ENCODE results near the gene FOXD4L1.
"Not testable (repeated sequence)": the region's sequence is repeated elsewhere in the genome, so short reads cannot be mapped to it uniquely, and the experiment has no call there.

Gene FOXD4L1

GRCh38 chr2:113524986-113525385, 26.5 kb downstream of the FOXD4L1 start:
- DNase-seq (ENCODE audit: low spot score): not testable (repeated sequence)

DNA sequence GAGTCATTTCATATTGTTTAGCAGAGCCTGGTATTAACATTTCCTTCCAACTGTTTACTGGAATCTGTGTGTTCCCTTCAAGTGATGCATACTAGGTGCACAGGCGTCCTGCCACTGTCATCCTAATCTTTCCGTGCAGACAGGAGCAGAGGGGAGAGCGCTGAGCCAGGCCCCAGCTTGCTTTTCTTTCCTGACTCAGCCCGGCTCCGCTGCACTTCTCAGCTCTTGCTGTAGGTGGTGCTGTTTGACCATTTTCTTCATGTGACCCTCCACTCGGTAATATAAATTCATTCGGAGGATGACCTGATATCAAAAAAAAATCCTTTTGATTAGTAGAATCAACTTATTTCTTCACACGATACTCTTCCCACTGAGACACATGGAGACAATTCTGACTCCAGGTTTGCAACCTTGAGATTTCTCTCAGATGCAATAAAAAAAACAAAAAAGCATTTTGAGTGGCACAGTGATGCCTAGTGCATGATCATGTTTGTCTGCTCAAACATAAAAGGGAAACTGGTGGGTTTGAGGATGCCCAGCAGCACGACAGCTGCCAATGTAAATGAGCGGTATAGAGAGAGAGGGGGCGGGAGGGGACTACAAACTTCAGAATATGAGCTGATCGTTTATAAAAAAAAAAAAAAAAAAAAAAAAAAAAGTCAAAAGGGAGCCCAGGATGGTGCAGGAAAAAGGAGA, 29.0 kb downstream of the FOXD4L1 start:
- not testable (repeated sequence) for DNase-seq (ENCODE audit: low spot score)

- DNase-seq (ENCODE audit: low spot score): not testable (repeated sequence)
Measured at GRCh38 chr2:113528126-113528525, 29.7 kb downstream of the FOXD4L1 start.

DNA sequence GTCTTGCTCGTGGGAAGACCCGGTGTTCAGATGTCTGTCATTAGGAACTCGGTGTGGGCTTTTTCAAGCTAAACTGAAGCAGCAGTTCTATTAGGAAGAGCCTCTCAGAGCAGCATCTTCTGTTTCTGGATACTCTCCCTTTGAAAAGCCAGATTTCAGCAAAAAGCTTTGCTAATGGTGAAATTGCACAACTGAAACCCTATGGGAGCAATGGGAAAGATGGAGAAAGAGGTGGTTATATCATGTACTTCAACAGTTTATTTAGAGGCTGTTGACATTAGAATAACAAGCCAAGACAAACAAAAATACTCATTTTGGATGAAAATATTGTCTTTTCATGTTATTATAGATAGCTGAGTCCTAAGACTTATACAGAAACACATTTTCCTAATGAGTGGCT, 30.4 kb downstream of the FOXD4L1 start:
- not testable (repeated sequence) for DNase-seq (ENCODE audit: low spot score)

- not testable (repeated sequence) for DNase-seq (ENCODE audit: low spot score)
Measured at GRCh38 chr2:113532991-113533390, 34.5 kb downstream of the FOXD4L1 start.

DNA sequence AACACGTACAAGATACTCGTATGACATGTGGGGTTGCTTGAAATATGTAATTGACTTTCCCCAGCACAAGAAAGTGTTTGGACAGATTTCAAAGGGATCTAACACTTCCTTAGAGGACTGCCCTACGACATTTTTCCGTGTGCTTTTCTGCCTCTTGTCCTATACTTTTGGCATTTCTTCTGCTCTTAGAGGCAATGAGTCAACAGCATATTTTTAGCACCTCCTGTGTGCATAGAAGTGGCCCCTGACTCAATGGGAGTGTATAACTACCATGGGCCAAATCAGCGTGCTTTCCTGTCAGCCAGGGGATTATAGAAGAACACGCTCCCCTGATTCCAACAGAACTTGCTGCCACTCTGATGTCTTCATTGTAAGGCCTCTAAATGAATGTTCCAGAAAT, 38.1 kb downstream of the FOXD4L1 start:
- not testable (repeated sequence) for DNase-seq (ENCODE audit: low spot score)

- DNase-seq (ENCODE audit: low spot score): not testable (repeated sequence)
Measured at GRCh38 chr2:113540834-113541203, 42.4 kb downstream of the FOXD4L1 start.

- DNase-seq (ENCODE audit: low spot score): not testable (repeated sequence)
Measured at GRCh38 chr2:113541204-113541975, 42.9 kb downstream of the FOXD4L1 start.

DNA sequence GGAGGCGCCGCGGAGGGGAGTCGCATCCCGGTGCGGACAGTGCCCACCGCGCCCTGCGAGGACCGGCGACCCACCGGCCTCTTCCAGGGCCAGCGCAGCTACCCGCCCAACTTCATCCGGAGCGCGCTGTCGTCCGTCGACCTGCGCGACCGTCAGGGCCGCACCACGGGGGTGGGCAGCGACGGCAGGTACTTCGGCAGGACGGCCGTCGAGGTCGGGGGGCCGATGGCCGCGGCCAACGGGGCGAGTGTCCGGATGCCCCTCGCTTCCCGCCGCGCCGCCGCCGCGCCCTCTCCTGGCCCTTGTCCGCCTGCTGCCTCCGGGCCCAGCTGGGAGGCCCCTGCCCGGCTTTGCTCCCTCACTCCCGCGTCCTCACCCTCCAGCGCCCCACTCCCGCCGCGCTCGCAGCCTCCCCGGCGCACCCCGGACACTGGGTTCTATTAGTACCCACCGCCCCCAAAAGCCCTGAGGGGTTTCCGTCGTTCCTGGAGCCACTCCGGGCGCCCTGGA, 43.6 kb downstream of the FOXD4L1 start:
- DNase-seq (ENCODE audit: low spot score): not testable (repeated sequence)

- not testable (repeated sequence) for DNase-seq (ENCODE audit: low spot score)
Measured at GRCh38 chr2:113542529-113542928, 44.1 kb downstream of the FOXD4L1 start.
